WERI-Rb-1 (cell line): ENCODE data around the gene SLC9A6.

Experiments used
- DNase-seq: peaks from one replicate; pipeline ENCODE4 v3.0.0-alpha.2; 2020
- H3K27ac ChIP-seq: fragments of 250-450 bp; sonication (Bioruptor Pico); 2 replicates; pipeline ENCODE4 v1.5.1; 2020; ENCODE audit warnings: mild to moderate bottlenecking, moderate library complexity
- H3K27me3 ChIP-seq: fragments of 250-450 bp; sonication (Bioruptor Pico); 2 replicates; pipeline ENCODE4 v1.5.1; 2021; ENCODE audit warnings: mild to moderate bottlenecking, low read depth, moderate library complexity; ENCODE audit not compliant: insufficient read depth, severe bottlenecking
- H3K36me3 ChIP-seq: fragments of 250-450 bp; sonication (Bioruptor Pico); 2 replicates; pipeline ENCODE4 v1.5.1; 2020; ENCODE audit warnings: mild to moderate bottlenecking, moderate library complexity
- H3K4me3 ChIP-seq: 2 replicates; pipeline ENCODE4 v1.5.1; 2011; ENCODE audit warnings: low read depth, mild to moderate bottlenecking, control low read depth, low read length
- H3K9me3 ChIP-seq: fragments of 250-450 bp; sonication (Bioruptor Pico); 2 replicates; pipeline ENCODE4 v1.5.1; 2021; ENCODE audit warnings: mild to moderate bottlenecking, moderate library complexity; ENCODE audit not compliant: severe bottlenecking
- CTCF ChIP-seq: IDR thresholded peaks from 2 replicates; pipeline ENCODE4 v1.5.1; 2011; ENCODE audit warnings: low read depth, mild to moderate bottlenecking, control low read depth, inconsistent platforms, low read length

SLC9A6 gene

GRCh38 chrX:135984256-135984655, 979 bp upstream of the SLC9A6 start:
- Histone ChIP-seq H3K36me3 (no peaks in the 10 kb centered on the region), H3K4me3 (no peak overlapping the region), H3K27me3 (no peaks in the 10 kb centered on the region), H3K9me3 (no peaks in the 10 kb centered on the region), H3K27ac (no peak overlapping the region)
- DNase-seq: no peak
- TF ChIP-seq CTCF: no peak

GRCh38 chrX:135984791-135985156, 461 bp upstream of the SLC9A6 start:
- Histone ChIP-seq H3K27ac (peak overlapping the region; percentile 57), H3K27me3 (no peaks in the 10 kb centered on the region), H3K9me3 (no peaks in the 10 kb centered on the region), H3K36me3 (no peaks in the 10 kb centered on the region), H3K4me3 (peak overlapping the region; percentile 76)
- TF ChIP-seq CTCF: no peak
- no peak for DNase-seq

DNA sequence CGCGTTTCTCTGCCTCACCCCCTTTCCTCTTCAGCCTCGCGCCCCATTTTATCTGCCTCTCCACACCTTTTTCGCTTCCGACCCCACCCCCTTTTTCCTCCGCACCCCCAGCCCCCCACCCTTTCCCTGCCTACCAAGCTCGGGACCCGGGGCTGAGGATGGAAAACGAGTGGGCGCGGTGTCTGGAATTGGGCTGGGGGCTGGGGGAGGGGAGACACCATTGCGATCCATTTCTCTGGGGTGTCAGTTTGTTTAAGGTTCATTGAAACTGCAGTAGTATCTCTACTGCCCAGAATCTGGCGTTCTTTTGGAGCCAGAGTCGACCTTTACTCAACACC, 707 bp downstream of the SLC9A6 start:
- no peak for DNase-seq
- TF ChIP-seq CTCF: no peak
- peak overlapping the region; percentile 76 for H3K4me3 ChIP-seq
- no peaks in the 10 kb centered on the region for H3K9me3 ChIP-seq
- H3K36me3 ChIP-seq: no peaks in the 10 kb centered on the region
- H3K27me3 ChIP-seq: no peaks in the 10 kb centered on the region
- H3K27ac ChIP-seq: no peak overlapping the region

DNA sequence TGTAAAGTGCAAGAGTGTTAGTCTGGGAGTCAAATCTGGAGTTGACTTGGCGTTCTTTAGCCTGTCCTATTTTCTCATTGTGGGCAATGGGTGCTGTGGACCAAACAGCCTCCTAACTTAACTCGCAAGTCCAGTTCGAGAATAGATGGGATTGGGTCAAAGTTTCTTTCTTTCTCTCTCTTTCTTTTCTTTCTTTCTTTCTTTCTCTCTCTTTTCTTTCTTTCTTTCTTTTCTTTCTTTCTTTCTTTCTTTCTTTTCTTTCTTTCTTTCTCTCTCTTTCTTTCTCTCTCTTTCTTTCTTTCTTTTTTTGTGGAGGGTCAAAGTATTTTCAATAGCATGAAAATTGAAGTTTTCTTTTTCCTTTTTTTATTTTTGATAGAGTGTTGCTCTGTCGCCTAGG, 3.0 kb downstream of the SLC9A6 start:
- DNase-seq: no peak
- no peak for TF ChIP-seq CTCF
- H3K36me3 ChIP-seq: no peaks in the 10 kb centered on the region
- H3K4me3 ChIP-seq: no peak overlapping the region
- no peaks in the 10 kb centered on the region for H3K9me3 ChIP-seq
- H3K27ac ChIP-seq: no peak overlapping the region
- no peaks in the 10 kb centered on the region for H3K27me3 ChIP-seq

- no peaks in the 10 kb centered on the region for H3K36me3 ChIP-seq
- no peaks in the 10 kb centered on the region for H3K9me3 ChIP-seq
- no peak overlapping the region for H3K27ac ChIP-seq
- peaks cover 7% of the 10 kb centered on the region for H3K27me3 ChIP-seq
- H3K4me3 ChIP-seq: no peak overlapping the region
- DNase-seq: no peak
- TF ChIP-seq CTCF: no peak
These were observed 29.8 kb downstream of the SLC9A6 start for GRCh38 chrX:136015016-136015415.

GRCh38 chrX:136016881-136017280, 31.6 kb downstream of the SLC9A6 start:
- Histone ChIP-seq H3K9me3 (no peaks in the 10 kb centered on the region), H3K36me3 (no peaks in the 10 kb centered on the region), H3K27ac (no peak overlapping the region), H3K4me3 (no peak overlapping the region), H3K27me3 (peaks cover 7% of the 10 kb centered on the region)
- no peak for TF ChIP-seq CTCF
- no peak for DNase-seq
